ENCODE results near the gene DOCK3.

Gene DOCK3

DNA sequence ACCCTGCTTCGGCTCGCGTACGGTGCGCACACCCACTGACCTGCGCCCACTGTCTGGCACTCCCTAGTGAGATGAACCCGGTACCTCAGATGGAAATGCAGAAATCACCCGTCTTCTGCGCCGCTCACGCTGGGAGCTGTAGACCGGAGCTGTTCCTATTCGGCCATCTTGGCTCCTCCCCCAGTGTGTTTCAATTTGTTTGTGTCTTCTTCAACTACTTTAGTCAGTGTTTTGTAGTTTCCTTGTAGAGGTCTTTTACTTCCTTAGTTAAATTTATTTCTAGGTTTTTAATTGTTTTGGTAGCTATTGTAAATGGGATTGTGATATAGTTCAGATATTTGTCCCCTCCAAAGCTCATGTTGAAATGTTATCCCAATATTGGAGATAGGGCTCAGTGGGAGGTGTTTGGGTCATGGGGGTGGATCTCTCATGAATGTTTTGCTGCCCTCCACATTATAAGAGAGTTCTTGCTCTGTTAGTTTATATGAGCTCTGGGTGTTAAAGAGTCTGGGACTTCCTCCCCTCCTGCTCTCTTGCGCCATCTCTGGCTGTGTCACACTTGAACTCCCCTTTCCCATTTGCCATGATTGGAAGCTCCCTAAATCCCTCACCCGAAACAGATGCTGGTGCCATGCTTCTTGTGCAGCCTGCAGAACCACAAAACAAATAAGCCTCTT is 304.4 kb downstream of the DOCK3 start:
- Histone ChIP-seq H3K36me3 (no peaks in the 10 kb centered on the region), H3K4me1 (no peaks in the 10 kb centered on the region), H3K27me3 (no peaks in the 10 kb centered on the region), H3K9me3 (no peaks in the 10 kb centered on the region), H3K4me3 (ENCODE audit: low read depth, low read length) (no peak overlapping the region)
- TF ChIP-seq, protein P1, sequence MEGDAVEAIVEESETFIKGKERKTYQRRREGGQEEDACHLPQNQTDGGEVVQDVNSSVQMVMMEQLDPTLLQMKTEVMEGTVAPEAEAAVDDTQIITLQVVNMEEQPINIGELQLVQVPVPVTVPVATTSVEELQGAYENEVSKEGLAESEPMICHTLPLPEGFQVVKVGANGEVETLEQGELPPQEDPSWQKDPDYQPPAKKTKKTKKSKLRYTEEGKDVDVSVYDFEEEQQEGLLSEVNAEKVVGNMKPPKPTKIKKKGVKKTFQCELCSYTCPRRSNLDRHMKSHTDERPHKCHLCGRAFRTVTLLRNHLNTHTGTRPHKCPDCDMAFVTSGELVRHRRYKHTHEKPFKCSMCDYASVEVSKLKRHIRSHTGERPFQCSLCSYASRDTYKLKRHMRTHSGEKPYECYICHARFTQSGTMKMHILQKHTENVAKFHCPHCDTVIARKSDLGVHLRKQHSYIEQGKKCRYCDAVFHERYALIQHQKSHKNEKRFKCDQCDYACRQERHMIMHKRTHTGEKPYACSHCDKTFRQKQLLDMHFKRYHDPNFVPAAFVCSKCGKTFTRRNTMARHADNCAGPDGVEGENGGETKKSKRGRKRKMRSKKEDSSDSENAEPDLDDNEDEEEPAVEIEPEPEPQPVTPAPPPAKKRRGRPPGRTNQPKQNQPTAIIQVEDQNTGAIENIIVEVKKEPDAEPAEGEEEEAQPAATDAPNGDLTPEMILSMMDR (IDR thresholded peaks at IDR 0.05; ENCODE audit: low read depth, low read length): peak; percentile 27; the same call in 1 of the 2 replicates
- DNase-seq: no peak

DNA sequence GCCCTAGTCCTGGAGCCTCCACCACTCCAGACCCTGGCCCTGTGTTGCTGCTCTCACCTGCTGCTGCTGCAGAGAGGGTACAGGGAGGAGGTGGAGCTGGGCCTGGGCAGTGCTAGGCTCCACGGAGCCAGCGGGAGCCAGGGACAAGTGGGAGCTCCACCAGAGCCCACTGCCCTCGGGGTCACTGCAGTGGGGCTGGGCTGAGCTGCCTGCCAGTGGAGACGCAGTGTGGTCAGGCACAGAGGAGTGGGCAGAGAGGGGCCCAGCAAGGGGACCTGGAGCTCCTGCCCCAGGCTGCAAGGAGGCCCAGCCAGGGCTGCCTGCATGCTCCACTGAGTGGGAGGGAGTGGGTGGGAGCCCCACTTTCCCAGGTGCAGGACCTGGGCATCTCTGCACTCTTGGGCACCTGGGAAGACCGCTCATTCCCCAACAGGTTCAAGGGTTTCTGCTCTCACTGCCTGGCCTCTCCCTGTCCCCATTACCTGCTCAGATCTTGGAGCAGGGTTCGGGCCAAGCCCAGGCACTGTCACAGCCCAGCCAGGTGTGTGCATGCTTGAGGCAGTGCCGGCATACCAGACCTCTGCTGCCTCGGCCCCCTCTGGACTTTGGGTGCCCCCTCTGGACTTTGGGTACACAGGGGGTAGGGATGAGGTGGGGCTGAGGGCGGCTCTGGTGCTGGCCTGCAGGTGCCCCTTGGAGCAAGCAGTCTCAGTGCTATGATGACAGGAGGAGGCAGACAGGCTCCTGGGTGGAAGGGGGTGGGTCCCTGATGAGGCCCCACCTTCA is 308.0 kb downstream of the DOCK3 start:
- no peaks in the 10 kb centered on the region for H3K9me3 ChIP-seq

DNA sequence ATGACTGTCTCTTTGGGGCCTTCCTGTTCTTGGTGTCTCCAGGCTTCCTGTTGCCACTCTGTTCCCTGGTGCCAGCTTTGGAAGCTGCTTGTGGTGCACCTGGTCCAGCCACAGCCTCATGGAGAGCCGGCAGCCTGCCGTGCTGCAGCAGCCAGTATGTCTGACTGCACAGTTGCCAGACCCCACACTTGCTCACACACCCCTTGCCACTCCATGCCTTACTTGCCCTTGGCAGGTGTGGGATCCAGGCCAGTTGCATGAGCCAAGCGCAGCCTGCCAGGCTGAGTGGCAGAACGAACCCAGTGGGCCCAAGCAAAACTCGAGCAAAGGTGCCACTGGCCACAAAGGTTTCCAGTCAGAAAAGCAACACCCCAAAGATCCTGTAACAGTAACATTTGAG is 309.2 kb downstream of the DOCK3 start:
- TF ChIP-seq, protein P1 (IDR thresholded peaks at IDR 0.05; ENCODE audit: low read depth, low read length): no peak
- DNase-seq: no peak

More for the DNA sequence above, 308.0 kb downstream of the DOCK3 start:
- H3K36me3 ChIP-seq: no peaks in the 10 kb centered on the region
- no peaks in the 10 kb centered on the region for H3K4me1 ChIP-seq
- no peak for DNase-seq
- TF ChIP-seq, protein P1 (IDR thresholded peaks at IDR 0.05; ENCODE audit: low read depth, low read length): no peak
- H3K4me3 ChIP-seq (ENCODE audit: low read depth, low read length): no peak overlapping the region
- no peaks in the 10 kb centered on the region for H3K27me3 ChIP-seq

DNA sequence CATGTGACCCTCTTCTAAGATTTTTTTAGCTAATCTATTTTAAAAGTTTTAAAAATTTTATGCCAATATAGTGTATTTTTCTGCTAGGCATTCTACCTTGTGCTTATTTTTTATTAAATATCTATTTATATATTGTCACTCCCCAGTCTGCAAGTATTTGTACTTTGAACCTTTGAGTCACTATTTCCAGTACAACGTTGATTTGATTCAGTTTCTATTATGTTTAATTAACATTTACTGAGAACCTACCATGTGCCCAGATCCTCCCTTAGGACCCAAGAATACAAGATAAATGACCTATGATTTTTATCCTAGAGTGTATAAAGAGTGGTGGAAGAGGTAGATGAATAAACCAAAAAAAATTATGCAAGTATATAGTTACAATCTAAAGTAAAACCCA is 311.2 kb downstream of the DOCK3 start:
- H3K27me3 ChIP-seq: no peaks in the 10 kb centered on the region

More for the DNA sequence above, 309.2 kb downstream of the DOCK3 start:
- Histone ChIP-seq H3K36me3 (no peaks in the 10 kb centered on the region), H3K4me3 (ENCODE audit: low read depth, low read length) (no peak overlapping the region), H3K9me3 (no peaks in the 10 kb centered on the region), H3K27me3 (no peaks in the 10 kb centered on the region), H3K4me1 (no peaks in the 10 kb centered on the region)

DNA sequence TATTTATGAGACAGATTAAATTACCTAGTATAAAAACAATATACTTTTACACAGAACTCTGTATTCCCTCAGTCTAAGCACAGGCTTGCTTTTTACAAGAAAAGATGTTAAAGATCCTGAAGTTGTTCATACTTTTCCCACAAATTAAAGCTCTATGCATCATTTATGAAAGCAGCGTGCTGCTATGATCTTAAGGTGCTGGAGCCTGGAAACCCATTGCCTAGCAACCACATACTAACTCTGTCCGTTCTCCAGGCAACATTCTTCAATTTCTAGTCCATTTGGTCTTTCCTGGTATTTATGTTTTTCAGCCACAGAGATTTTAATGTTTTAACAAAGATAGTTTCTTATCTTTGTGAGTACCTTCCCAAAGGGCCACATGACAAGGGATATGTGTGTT is 312.0 kb downstream of the DOCK3 start:
- Histone ChIP-seq H3K4me1 (no peaks in the 10 kb centered on the region), H3K4me3 (ENCODE audit: low read depth, low read length) (no peak overlapping the region), H3K36me3 (no peaks in the 10 kb centered on the region), H3K27me3 (no peaks in the 10 kb centered on the region), H3K9me3 (no peaks in the 10 kb centered on the region)
- TF ChIP-seq, protein P1 (IDR thresholded peaks at IDR 0.05; ENCODE audit: low read depth, low read length): no peak
- no peak for DNase-seq

More for the DNA sequence above, 311.2 kb downstream of the DOCK3 start:
- TF ChIP-seq, protein P1 (IDR thresholded peaks at IDR 0.05; ENCODE audit: low read depth, low read length): no peak
- DNase-seq: no peak
- H3K4me1 ChIP-seq: no peaks in the 10 kb centered on the region
- H3K36me3 ChIP-seq: no peaks in the 10 kb centered on the region
- H3K4me3 ChIP-seq (ENCODE audit: low read depth, low read length): no peak overlapping the region
- H3K9me3 ChIP-seq: no peaks in the 10 kb centered on the region

DNA sequence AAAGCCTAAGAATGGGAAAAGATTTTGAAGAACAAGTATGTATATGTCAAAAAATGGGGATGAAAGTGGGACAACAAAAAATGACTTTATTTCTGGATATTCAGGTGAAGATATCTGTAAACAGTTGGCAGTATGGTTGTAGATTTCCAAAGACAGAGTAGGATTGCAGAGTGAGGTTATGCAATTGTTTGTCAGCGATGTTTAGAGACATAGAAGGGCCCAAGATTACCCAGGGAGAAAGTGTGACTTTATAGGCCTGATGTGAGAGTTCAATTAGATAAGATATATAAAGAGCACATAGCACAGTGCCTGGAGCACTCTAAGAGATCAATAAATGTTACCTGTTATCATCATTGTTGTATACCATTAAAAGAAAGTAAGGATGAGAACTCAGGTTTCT is 319.8 kb downstream of the DOCK3 start:
- TF ChIP-seq, protein P1 (IDR thresholded peaks at IDR 0.05; ENCODE audit: low read depth, low read length): no peak
- Histone ChIP-seq H3K27me3 (no peaks in the 10 kb centered on the region), H3K36me3 (no peaks in the 10 kb centered on the region), H3K4me1 (no peaks in the 10 kb centered on the region), H3K9me3 (no peaks in the 10 kb centered on the region), H3K4me3 (ENCODE audit: low read depth, low read length) (no peak overlapping the region)
- no peak for DNase-seq
